Measurements from ENCODE around the gene PAK5.

- no peak for TF ChIP-seq CTCF (conservative IDR thresholded peaks at IDR 0.05)
- no peak for TF ChIP-seq EZH2 (IDR thresholded peaks at IDR 0.05; ENCODE audit: low read depth)
Measured at GRCh38 chr20:9775176-9775575, 63.7 kb downstream of the PAK5 start.

All from PC-9 (cell line).